ENCODE data around the gene TMEM238L.

TMEM238L gene

GRCh38 chr17:10772425-10773380 lies 31.2 kb downstream of the TMEM238L start:
- DNase-seq = peak; percentile 51 to 97

- DNase-seq = no peak
Observed at GRCh38 chr17:10771148-10771547, 32.8 kb downstream of the TMEM238L start.

- DNase-seq = no peak
Observed at GRCh38 chr17:10769840-10770239, 34.1 kb downstream of the TMEM238L start.

GRCh38 chr17:10768750-10769251 lies 35.1 kb downstream of the TMEM238L start:
- no peak for DNase-seq

- DNase-seq = no peak
Observed at GRCh38 chr17:10767232-10767631, 36.7 kb downstream of the TMEM238L start.

- no peak for DNase-seq
Observed at GRCh38 chr17:10762037-10762436, 41.9 kb downstream of the TMEM238L start.

- DNase-seq = no peak
Observed at GRCh38 chr17:10761281-10761680, 42.6 kb downstream of the TMEM238L start.

GRCh38 chr17:10758062-10758461 lies 45.8 kb downstream of the TMEM238L start:
- DNase-seq = no peak

GRCh38 chr17:10757647-10758046 lies 46.3 kb downstream of the TMEM238L start:
- DNase-seq = no peak

- no peak for DNase-seq
Observed at GRCh38 chr17:10757067-10757466, 46.8 kb downstream of the TMEM238L start.

- no peak for DNase-seq
Observed at GRCh38 chr17:10756619-10757018, 47.3 kb downstream of the TMEM238L start.

GRCh38 chr17:10756185-10756584 lies 47.7 kb downstream of the TMEM238L start:
- DNase-seq = no peak

GRCh38 chr17:10755592-10756127 lies 48.2 kb downstream of the TMEM238L start:
- DNase-seq = no peak

GRCh38 chr17:10754861-10755591 lies 48.9 kb downstream of the TMEM238L start:
- no peak for DNase-seq

GRCh38 chr17:10754109-10754508 lies 49.8 kb downstream of the TMEM238L start:
- no peak for DNase-seq

GRCh38 chr17:10752696-10753095 lies 51.2 kb downstream of the TMEM238L start:
- no peak for DNase-seq

- DNase-seq = no peak
Observed at GRCh38 chr17:10751563-10751962, 52.3 kb downstream of the TMEM238L start.

- DNase-seq = no peak
Observed at GRCh38 chr17:10750210-10750609, 53.7 kb downstream of the TMEM238L start.

- DNase-seq = no peak
Observed at GRCh38 chr17:10748531-10749181, 55.2 kb downstream of the TMEM238L start.

GRCh38 chr17:10745231-10745630 lies 58.7 kb downstream of the TMEM238L start:
- DNase-seq = no peak

Data from inflammatory macrophage treated with lipopolysaccharide for 1 hour (primary cell).